Osteoblast (primary cell): Measurements from ENCODE around the gene ZNF208. TPM values are rescaled to one million over a fixed set of nuclear protein-coding genes. Genes with fewer than 3 reads are reported as not detected.
A peak's percentile ranks its signal among the peaks of the same experiment; 100 is the strongest.
"Not testable (repeated sequence)": the region's sequence is repeated elsewhere in the genome, so short reads cannot be mapped to it uniquely, and the experiment has no call there.

Experiments
- DNase-seq: peaks from one replicate; pipeline ENCODE4 v3.0.0; 2011; ENCODE audit warnings: low spot score, mixed read lengths; ENCODE audit not compliant: insufficient read length; ENCODE audit errors: missing footprints
- H2AFZ ChIP-seq: 2 replicates; pipeline ENCODE4 v1.6.0; 2011; ENCODE audit warnings: mild to moderate bottlenecking, low read length
- H3K27ac ChIP-seq: 2 replicates; pipeline ENCODE4 v1.5.1; 2011; ENCODE audit warnings: mild to moderate bottlenecking, low read depth, low read length, moderate library complexity
- H3K27me3 ChIP-seq: 2 replicates; pipeline ENCODE4 v1.6.0; 2012; ENCODE audit warnings: mild to moderate bottlenecking, control low read depth, inconsistent platforms, low read length, moderate library complexity; ENCODE audit not compliant: insufficient read depth
- H3K36me3 ChIP-seq: 2 replicates; pipeline ENCODE4 v1.5.1; 2011; ENCODE audit warnings: mild to moderate bottlenecking, low read length, control low read depth, moderate library complexity; ENCODE audit not compliant: insufficient read depth
- H3K4me1 ChIP-seq: 2 replicates; pipeline ENCODE4 v1.5.1; 2011; ENCODE audit warnings: mild to moderate bottlenecking, low read length, control low read depth, moderate library complexity; ENCODE audit not compliant: insufficient read depth
- H3K4me2 ChIP-seq: 2 replicates; pipeline ENCODE4 v1.6.0; 2011; ENCODE audit warnings: mild to moderate bottlenecking, low read length; ENCODE audit not compliant: insufficient read depth
- H3K4me3 ChIP-seq: fragments of 200-600 bp; sonication (generic); 3 replicates; pipeline ENCODE4 v1.5.1; 2012; ENCODE audit warnings: mild to moderate bottlenecking, low read length, inconsistent platforms; ENCODE audit not compliant: insufficient read depth
- H3K79me2 ChIP-seq: 2 replicates; pipeline ENCODE4 v1.6.0; 2012; ENCODE audit warnings: mild to moderate bottlenecking, low read length, control low read depth, inconsistent platforms; ENCODE audit not compliant: insufficient read depth
- H3K9me3 ChIP-seq: 2 replicates; pipeline ENCODE4 v1.5.1; 2011; ENCODE audit warnings: low read depth, low read length, control low read depth
- H4K20me1 ChIP-seq: 2 replicates; pipeline ENCODE4 v1.6.0; 2012; ENCODE audit warnings: mild to moderate bottlenecking, low read length, control low read depth; ENCODE audit not compliant: insufficient read depth
- total RNA-seq: library from RNA; depleted of rRNA; stranded (reverse); fragments of >200 nt; gene quantifications from 2 replicates; pipeline ENCODE4 v1.2.3, GENCODE V29; 2012
- TF ChIP-seq, protein P1 (sequence below): IDR thresholded peaks from 2 replicates; pipeline ENCODE4 v1.5.1; 2011; ENCODE audit warnings: mild to moderate bottlenecking, low read depth, low read length, moderate library complexity; ENCODE audit errors: extremely low read depth

The ZNF208 gene
- 1.2 and 1.4 TPM in 2 replicates for total RNA-seq

DNA sequence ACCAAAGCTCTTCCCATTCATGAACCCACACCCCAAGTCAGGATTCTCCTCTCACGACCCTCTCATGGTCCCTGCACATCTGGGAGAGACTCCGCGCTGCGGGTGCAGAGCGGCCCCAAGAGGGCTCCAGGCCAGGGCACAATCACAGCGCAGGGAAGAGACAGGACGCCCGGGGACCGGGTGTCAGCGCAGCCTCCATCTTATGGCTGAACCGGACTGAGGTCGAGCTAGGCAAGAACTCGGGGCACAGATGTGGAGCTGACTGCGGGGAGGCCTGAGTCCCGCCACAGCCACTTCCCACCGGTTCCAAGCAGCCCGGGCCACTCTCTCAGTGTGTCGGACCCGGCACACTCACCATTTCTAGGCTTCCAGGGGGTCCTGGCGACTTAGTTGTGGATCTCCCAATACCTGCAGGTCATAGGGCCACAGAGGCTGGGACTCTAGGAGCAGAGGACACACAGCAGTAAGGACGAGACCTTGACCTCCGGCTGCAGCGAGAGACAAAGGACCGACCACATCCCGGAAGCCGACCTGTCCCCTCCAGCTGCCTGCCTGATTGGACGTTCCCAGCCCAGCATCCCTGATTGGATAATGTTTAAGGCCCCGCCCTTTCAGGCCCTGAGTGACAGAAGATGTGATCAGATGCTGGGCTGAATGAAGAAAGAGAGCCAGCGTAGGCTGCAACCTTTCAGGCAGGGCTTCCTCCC is at the start of gene ZNF208:
ZNF208 (minus strand) TSS at position 507 of the 707 bp plus-strand sequence; CDS start at position 358, 149 bp downstream.
- H3K36me3 ChIP-seq, H3K79me2 ChIP-seq, H3K27ac ChIP-seq, H3K27me3 ChIP-seq, H3K4me1 ChIP-seq, H3K9me3 ChIP-seq, H4K20me1 ChIP-seq, H3K4me2 ChIP-seq, H2AFZ ChIP-seq: not testable (repeated sequence)
- H3K4me3 ChIP-seq = peak within 1 kb of the TSS; percentile 40
- peak; percentile 1 for DNase-seq

DNA sequence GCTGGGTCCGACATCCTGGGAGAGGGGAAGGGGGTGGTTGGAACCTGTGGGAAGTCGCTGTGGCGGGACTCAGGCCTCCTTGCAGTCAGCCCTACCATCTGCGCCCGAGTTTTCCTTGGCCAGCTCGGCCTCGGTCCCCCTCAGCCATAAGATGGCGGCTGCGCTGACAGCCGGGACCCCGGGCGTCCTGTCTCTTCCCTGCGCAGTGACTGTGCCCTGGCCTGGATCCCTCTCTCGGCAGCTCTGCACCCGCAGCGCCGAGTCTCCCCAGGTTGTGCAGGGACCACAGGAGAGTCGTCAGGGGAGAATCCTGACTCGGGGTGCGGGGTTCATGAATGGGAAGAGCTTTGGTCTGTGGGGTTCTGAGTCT is 41.9 kb upstream of the ZNF208 start:
- no peaks in the 10 kb centered on the region for H3K79me2 ChIP-seq
- DNase-seq = no peak
- peak overlapping the region; percentile 85 for H3K4me2 ChIP-seq
- TF ChIP-seq, protein P1, sequence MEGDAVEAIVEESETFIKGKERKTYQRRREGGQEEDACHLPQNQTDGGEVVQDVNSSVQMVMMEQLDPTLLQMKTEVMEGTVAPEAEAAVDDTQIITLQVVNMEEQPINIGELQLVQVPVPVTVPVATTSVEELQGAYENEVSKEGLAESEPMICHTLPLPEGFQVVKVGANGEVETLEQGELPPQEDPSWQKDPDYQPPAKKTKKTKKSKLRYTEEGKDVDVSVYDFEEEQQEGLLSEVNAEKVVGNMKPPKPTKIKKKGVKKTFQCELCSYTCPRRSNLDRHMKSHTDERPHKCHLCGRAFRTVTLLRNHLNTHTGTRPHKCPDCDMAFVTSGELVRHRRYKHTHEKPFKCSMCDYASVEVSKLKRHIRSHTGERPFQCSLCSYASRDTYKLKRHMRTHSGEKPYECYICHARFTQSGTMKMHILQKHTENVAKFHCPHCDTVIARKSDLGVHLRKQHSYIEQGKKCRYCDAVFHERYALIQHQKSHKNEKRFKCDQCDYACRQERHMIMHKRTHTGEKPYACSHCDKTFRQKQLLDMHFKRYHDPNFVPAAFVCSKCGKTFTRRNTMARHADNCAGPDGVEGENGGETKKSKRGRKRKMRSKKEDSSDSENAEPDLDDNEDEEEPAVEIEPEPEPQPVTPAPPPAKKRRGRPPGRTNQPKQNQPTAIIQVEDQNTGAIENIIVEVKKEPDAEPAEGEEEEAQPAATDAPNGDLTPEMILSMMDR = no peak
- H3K27me3 ChIP-seq = no peaks in the 10 kb centered on the region
- H3K36me3 ChIP-seq = no peaks in the 10 kb centered on the region
- peak overlapping the region; percentile 94 for H2AFZ ChIP-seq
- no peaks in the 10 kb centered on the region for H3K9me3 ChIP-seq
- H3K27ac ChIP-seq = no peak overlapping the region
- H4K20me1 ChIP-seq = no peaks in the 10 kb centered on the region
- H3K4me3 ChIP-seq = peak overlapping the region; percentile 77
- H3K4me1 ChIP-seq = no peaks in the 10 kb centered on the region

DNA sequence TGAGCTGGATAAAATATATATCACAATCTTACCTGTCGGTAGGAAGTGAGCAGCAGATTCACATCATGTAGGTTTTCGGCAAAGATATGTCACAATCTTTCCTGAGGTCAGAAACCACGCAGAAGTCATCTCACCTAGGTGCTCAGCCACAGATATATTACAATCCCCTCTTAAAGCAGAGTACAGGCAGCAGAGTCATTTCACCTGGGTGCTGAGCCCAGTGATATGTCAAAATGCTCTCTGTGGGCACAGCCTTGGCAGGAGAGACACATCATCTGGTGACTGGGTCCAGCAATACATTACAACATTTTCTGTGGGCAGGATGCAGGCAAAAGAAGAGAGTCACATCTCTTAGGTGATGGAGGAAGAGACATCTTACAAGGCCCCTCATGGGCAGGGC is 30.4 kb upstream of the ZNF208 start:
- H4K20me1 ChIP-seq, H3K9me3 ChIP-seq, H3K79me2 ChIP-seq, H3K4me3 ChIP-seq, H3K27me3 ChIP-seq, H3K4me2 ChIP-seq, H3K4me1 ChIP-seq, H2AFZ ChIP-seq, DNase-seq, H3K36me3 ChIP-seq, H3K27ac ChIP-seq: not testable (repeated sequence)

DNA sequence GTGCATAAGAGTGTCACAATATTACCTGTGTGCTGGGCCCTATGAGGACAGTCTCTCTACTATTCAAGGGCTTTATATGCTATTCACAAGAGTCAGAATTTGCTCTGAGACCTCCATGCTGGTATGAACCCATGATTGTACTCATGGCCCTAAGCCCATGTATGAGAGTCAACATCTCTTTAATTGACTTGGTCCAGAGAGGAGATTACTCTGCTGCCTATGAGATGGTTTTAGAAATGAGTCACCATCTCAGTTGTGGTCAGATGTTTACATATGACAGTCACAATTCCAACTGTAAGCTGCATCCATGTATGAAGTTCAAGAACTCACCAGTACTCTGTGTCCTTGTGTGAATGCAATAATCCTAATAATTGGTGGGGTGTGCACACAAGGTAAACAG is 19.9 kb upstream of the ZNF208 start:
- no peaks in the 10 kb centered on the region for H3K36me3 ChIP-seq
- TF ChIP-seq, protein P1 = no peak
- no peak overlapping the region for H3K4me3 ChIP-seq
- H3K9me3 ChIP-seq = peaks cover 3% of the 10 kb centered on the region
- no peaks in the 10 kb centered on the region for H4K20me1 ChIP-seq
- H3K4me1 ChIP-seq = no peaks in the 10 kb centered on the region
- H3K27ac ChIP-seq = no peak overlapping the region
- no peaks in the 10 kb centered on the region for H3K79me2 ChIP-seq
- no peak overlapping the region for H2AFZ ChIP-seq
- no peak for DNase-seq
- no peak overlapping the region for H3K4me2 ChIP-seq
- no peaks in the 10 kb centered on the region for H3K27me3 ChIP-seq

- Histone ChIP-seq H3K79me2 (no peaks in the 10 kb centered on the region), H4K20me1 (no peaks in the 10 kb centered on the region), H3K4me3 (no peak overlapping the region), H2AFZ (no peak overlapping the region), H3K4me1 (no peaks in the 10 kb centered on the region), H3K4me2 (no peak overlapping the region), H3K27me3 (no peaks in the 10 kb centered on the region), H3K36me3 (no peaks in the 10 kb centered on the region), H3K9me3 (peaks cover 3% of the 10 kb centered on the region), H3K27ac (no peak overlapping the region)
- DNase-seq = no peak
- TF ChIP-seq, protein P1 = no peak
Observed at GRCh38 chr19:22026687-22027086, 15.9 kb upstream of the ZNF208 start.

- H3K27ac ChIP-seq, H2AFZ ChIP-seq, H3K4me1 ChIP-seq, H3K4me2 ChIP-seq, DNase-seq, H3K4me3 ChIP-seq, H3K27me3 ChIP-seq, H4K20me1 ChIP-seq, H3K9me3 ChIP-seq, H3K36me3 ChIP-seq, H3K79me2 ChIP-seq: not testable (repeated sequence)
Observed at GRCh38 chr19:22025539-22025938, 14.8 kb upstream of the ZNF208 start.
